Activated T-cell treated with anti-CD3 and anti-CD28 coated beads, Interleukin-2, amount 50 U/mL, for 1 hour (primary cell): ENCODE results near the gene HNRNPUL1.

ENCODE experiments used
- DNase-seq: peaks from one replicate; pipeline ENCODE4 v3.0.0-alpha.2; 2020

Gene HNRNPUL1

DNA sequence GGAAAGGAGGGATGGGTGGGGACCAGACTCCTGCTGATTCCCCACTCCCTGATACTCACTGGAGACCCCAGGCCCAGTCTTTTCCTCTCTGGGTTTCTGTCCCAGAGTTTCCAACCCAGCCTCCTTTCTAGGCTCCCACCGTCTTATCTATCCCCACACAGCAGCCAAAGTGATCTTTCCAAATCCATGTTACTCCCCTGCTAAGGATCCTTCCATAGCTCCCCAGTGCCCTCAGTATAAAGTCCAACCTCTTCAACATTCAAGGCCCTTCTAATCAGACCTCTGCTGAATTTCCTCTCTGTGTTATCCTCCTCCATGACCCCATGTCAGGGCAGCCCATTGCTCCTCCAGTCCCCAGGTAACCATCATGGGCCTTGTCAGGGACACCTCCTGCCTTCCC lies 90.9 kb downstream of the HNRNPUL1 start:
- DNase-seq = no peak

DNA sequence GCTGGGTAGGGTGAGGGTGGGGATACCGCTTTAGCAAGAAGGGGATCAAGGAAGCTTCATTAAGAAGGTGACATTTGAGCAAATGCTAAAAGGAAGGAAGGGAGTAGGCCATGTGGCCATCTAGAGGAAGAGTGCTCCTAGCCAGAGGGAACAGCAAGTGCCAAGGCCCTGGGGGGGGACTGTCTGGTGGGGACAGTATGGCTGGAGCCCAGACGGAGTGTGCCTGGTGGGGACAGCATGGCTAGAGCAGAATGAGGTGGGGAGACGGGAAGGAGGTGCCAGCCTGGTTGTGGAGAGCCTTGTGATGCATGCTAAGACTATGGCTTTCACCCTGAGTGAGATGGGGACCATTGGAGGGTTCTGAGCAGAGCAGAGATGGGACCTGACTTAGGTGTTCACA lies 91.6 kb downstream of the HNRNPUL1 start:
- no peak for DNase-seq

- DNase-seq = no peak
Observed at GRCh38 chr19:41356984-41357739, 93.0 kb downstream of the HNRNPUL1 start.
